Prostate gland (tissue), 2 donors: ENCODE data around the gene DMAC2.

Experiments
- POLR2A ChIP-seq: fragments of 450-650 bp; IDR thresholded peaks from one replicate; pipeline ENCODE4 v1.6.1; 2016; ENCODE audit warnings: antibody characterized with exemption, mild to moderate bottlenecking
- POLR2AphosphoS5 ChIP-seq: sonication (generic); formaldehyde crosslinking; IDR thresholded peaks from one replicate; pipeline ENCODE4 v1.6.1; 2017; ENCODE audit warnings: antibody characterized with exemption
- TF ChIP-seq, protein P1 (sequence below), 4 experiments: fragments of 200-600 bp in 2 of 4; fragments of 450-650 bp in 2 of 4; sonication (generic) in 2 of 4; IDR thresholded peaks; 1 replicate in 3 of 4; 2 replicates in 1 of 4; pipeline ENCODE4 v1.5.1; 2016 to 2019; ENCODE audit warnings: antibody characterized with exemption in 4 of 4, mild to moderate bottlenecking in 2 of 4, moderate library complexity in 2 of 4

GRCh38 chr19:41401483-41401882, 38.2 kb downstream of the DMAC2 start:
- TF ChIP-seq, protein P1, sequence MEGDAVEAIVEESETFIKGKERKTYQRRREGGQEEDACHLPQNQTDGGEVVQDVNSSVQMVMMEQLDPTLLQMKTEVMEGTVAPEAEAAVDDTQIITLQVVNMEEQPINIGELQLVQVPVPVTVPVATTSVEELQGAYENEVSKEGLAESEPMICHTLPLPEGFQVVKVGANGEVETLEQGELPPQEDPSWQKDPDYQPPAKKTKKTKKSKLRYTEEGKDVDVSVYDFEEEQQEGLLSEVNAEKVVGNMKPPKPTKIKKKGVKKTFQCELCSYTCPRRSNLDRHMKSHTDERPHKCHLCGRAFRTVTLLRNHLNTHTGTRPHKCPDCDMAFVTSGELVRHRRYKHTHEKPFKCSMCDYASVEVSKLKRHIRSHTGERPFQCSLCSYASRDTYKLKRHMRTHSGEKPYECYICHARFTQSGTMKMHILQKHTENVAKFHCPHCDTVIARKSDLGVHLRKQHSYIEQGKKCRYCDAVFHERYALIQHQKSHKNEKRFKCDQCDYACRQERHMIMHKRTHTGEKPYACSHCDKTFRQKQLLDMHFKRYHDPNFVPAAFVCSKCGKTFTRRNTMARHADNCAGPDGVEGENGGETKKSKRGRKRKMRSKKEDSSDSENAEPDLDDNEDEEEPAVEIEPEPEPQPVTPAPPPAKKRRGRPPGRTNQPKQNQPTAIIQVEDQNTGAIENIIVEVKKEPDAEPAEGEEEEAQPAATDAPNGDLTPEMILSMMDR (IDR thresholded peaks at IDR 0.05): no peak
- TF ChIP-seq POLR2A (no peak), POLR2AphosphoS5 (no peak)
